HL-60/S4 (cell line): ENCODE results near the gene DSCAML1.

ENCODE experiments used
- in situ Hi-C: fragments of 300-500 bp; cut with MboI; formaldehyde crosslinking; loops from 2 replicates; pipeline ENCODE4 v1.14.3; 2022; ENCODE audit warnings: low sequenced_read_pairs

Gene DSCAML1

DNA sequence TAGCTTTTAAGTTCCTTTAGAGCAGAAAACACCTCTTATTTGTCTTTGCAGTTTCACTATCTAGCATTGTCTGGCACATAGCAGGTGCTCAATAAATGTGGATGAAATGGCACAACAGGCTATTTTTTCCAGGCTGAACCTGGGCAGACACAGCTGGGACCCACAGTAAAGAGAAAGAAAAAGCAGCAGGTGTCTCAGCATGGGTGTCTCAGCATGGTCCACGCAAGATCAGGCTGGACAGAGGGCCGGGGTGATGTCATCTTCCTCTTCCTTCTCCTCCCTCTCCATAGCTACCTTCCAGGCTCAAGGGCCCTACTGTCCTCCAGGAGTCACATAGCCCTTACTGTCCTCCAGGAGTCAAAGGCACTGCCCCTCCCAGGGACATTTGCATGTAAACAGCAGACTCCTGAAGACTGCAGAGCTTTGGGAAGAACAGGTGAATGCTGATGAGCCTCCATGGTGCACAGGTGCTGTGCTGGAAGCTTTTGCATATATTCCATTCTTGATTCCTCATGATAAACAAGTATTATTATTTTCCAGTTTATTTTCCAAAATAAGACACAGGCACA lies 65.2 kb downstream of the DSCAML1 start:
- in situ Hi-C loops = no loop called here

- in situ Hi-C loops = no loop called here
Observed at GRCh38 chr11:117730208-117730800, 66.7 kb downstream of the DSCAML1 start.

DNA sequence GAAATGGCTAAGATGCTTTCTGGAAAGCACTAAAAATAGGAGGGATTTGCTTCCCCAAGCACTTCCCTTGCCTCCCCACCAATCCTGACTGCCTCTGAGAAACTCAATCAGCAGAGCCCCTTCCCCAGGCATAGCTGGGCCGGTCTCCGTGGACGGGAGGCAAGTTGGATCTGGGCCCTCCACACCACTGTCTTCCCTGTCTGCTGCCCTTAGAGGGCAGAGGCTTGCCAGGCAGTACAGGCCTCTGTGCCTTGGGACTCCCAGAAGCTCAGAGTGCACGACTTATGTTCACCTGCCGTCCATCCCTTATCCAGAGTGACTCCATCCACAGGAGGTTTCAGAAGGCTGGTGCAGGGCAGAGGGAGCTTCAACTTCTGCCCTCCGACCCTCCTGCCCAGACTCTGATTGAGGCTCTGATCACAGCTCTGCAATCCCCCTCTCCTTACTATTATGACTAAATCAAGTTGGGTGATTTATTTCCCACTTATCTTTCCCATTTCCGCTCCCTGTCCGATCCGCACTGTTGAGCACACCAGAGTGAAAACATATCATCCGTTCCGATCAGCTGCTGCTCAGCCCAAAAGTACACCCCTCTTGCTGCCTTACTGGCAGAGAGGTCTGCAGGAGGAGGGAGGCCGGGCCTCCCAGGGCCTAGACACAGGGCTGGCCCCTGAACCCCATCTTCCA lies 71.8 kb downstream of the DSCAML1 start:
- in situ Hi-C loops = no loop called here

DNA sequence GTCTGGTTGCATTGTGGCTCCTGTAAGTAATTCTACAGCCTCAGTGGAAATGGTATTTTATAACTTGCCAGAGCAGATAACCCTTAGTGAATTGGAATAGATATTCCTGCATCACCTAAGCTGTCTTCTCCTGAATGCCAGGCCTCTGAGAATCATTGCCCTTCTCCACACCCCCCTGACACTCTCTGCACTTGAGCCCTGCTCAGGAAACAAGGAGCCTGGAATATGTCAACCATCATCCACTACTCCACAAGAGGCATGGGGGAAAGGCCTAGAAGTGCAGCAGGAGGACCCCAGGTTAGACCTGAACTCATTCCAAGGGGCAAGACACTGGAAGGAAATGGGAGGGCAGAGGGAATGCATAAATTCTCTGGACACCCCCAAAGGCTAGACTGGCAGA lies 72.4 kb downstream of the DSCAML1 start:
- in situ Hi-C loops = no loop called here

GRCh38 chr11:117724104-117724503 lies 72.9 kb downstream of the DSCAML1 start:
- in situ Hi-C loops = no loop called here

GRCh38 chr11:117723277-117724024 lies 73.6 kb downstream of the DSCAML1 start:
- in situ Hi-C loops = no loop called here

DNA sequence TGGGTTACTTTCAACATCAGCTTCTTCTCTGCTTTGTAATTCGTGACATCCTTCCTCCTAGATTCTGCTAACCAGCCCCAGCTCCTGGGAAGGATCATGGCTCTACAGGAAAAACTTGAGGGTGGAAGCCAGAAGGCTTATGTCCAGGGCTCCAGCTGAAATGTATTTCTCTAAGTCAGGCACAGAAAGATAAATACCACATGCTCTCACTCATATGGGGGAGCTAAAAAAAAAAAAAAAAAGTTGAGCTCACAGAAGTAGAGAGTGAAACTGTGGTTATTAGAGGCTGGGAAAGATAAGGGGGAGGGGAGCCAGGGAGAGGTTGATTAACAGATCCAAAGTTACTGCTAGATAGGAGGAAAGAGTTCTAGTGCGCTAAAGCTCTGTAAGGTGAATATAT lies 74.9 kb downstream of the DSCAML1 start:
- in situ Hi-C loops = no loop called here

- in situ Hi-C loops = no loop called here
Observed at GRCh38 chr11:117720061-117720511, 76.9 kb downstream of the DSCAML1 start.

GRCh38 chr11:117719480-117719879 lies 77.5 kb downstream of the DSCAML1 start:
- in situ Hi-C loops = no loop called here

DNA sequence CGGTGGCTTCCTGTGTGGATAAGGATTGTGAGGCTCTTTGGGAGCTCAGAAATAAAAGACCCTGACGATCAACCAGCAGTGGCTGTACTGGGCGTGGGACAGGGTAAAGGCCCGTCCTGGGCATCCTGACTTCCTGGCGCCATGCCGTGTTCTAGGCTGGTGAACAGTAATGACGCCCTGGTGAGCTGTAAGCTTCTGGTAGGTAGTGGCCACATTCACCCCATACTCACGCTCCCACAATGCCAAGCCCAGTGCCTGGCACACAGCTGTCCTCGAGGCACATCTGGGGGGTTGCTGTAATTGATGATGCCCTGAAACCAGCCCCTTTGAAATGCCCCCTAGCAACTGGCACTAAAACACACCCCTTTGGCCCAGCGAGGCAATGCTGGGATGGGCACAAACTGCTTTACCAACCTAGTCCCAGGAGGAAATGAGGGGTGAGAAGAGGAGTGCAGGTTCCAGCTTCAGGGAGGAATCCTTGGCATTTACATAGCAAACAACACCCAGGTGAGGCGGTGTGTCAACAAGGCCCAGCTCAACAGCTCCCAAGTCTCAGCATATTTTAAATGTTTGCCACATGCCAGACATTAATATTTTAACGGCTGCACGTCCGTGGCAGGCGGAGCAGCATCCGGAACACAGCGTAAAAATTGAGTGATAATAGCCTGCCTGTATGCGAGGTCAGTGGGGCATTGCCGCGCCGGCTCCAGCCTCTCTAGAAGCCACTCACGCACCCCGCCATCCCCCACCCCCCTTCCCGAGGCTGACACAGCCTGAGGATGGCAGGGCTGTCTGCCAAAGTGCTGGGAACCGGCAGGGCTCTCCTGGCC lies 79.3 kb downstream of the DSCAML1 start:
- in situ Hi-C loops = no loop called here

- in situ Hi-C loops = no loop called here
Observed at GRCh38 chr11:117716521-117717440, 80.2 kb downstream of the DSCAML1 start.

GRCh38 chr11:117715801-117716200 lies 81.2 kb downstream of the DSCAML1 start:
- in situ Hi-C loops = no loop called here

- in situ Hi-C loops = no loop called here
Observed at GRCh38 chr11:117713538-117713991, 83.5 kb downstream of the DSCAML1 start.

GRCh38 chr11:117712530-117712929 lies 84.5 kb downstream of the DSCAML1 start:
- in situ Hi-C loops = no loop called here

DNA sequence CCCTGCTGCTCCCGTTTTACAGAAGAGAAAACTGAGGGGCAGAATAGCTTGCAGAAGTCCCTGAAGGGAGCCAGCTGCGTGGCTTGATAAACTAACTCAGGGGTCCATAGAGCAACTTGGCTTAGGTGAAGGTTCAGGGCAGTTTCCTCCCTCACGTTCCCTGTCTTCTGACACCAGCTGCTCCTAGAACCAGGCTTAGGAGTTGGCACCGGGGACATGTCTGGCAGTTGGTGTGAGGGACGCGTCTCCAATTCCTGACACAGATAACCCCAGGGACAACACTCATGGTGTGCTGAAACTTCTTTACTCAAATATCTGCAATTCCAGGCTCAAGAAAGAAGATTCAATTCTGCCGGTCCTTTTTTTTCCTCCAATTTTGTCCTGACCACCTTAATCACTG lies 85.7 kb downstream of the DSCAML1 start:
- in situ Hi-C loops = no loop called here

DNA sequence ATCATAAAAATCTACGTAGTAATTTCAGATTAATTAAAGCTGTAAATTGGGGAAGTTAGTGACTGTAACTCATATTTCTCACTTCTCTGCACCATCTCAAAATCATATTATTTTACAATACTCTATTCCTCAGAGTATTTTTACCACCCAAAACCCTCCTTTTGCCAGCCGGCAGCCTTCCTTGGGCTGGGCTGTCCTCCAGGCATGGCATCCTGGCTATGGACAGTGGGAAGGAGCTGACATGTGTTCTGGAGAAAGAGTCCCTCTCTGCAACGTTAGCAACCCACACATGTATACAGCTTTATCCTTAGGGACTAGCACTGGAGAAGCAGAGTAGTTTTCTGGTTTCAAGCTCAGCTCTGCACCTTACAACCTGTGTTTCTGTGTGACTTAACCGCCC lies 86.8 kb downstream of the DSCAML1 start:
- in situ Hi-C loops = no loop called here

GRCh38 chr11:117706322-117706814 lies 90.6 kb downstream of the DSCAML1 start:
- in situ Hi-C loops = no loop called here

- in situ Hi-C loops = no loop called here
Observed at GRCh38 chr11:117705866-117706265, 91.2 kb downstream of the DSCAML1 start.

DNA sequence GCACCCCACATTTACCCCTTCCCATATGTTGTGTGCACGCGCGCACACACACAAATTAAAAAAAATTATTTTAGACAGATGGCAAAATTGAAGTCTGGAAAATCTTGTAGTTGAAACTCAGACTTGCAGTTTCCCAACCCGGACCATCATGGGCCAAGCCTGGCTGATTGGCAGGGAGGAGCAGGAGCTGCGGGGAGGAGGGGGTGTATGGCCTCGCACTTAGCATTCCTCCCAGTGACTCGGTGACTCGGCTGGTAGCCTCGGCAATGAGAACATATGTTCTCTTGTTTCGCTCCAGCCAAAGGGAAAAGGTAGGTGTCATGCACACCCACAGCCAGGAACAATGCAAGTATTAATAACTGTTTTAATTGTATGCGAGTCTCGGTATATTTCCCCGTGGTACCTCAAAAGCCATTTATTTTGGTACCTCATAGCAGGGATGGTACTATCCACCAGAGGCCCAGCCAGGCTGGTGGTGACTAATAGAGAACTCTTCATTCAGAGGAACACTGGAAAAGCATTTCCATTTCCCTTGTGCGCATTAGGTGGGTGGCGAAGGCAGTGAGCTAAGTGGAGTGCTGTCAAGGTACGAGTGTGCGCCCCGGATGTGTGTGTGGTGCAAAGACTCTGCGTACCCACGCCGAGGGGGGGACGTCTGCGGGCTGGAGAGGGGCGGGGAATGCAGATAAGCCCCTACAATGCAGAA lies 92.5 kb downstream of the DSCAML1 start:
- in situ Hi-C loops = no loop called here
